Measurements from ENCODE around the gene STYXL2. TPM values are rescaled to one million over a fixed set of nuclear protein-coding genes. Genes with fewer than 3 reads are reported as not detected.

The STYXL2 gene
- total and polyA plus RNA-seq, 2 experiments from 2014 or later, result 0.17 to 0.40 TPM

- no peaks in the 10 kb centered on the region for H3K36me3 ChIP-seq (ENCODE audit: insufficient read depth)
- H3K4me1 Mint-ChIP-seq, result peaks cover 12% of the 10 kb centered on the region
- no peaks in the 10 kb centered on the region for H4K20me1 ChIP-seq (replicated peaks; ENCODE audit: insufficient read depth)
- no peak overlapping the region for H2AFZ ChIP-seq
- no peaks in the 10 kb centered on the region for H3K4me1 ChIP-seq (ENCODE audit: insufficient read depth)
- H3K27ac ChIP-seq (ENCODE audit: low read depth), result no peak overlapping the region
- H3K9me2 ChIP-seq (ENCODE audit: insufficient read depth), result peaks cover 3% of the 10 kb centered on the region; the same call in 1 of the 2 replicates
- no peaks in the 10 kb centered on the region; the same call in 2 of the 3 replicates for H3K36me3 Mint-ChIP-seq (ENCODE audit: low read depth)
- no peak overlapping the region for H3K27ac Mint-ChIP-seq
- peaks cover 7% of the 10 kb centered on the region for H3K27me3 Mint-ChIP-seq (ENCODE audit: insufficient read depth, low read depth, poor library complexity)
- no peaks in the 10 kb centered on the region for H3K27me3 ChIP-seq (ENCODE audit: insufficient read depth)
- ATAC-seq (no peak), DNase-seq (ENCODE audit: low spot score) (no peak)
- H3K4me2 ChIP-seq, result no peak overlapping the region
- H3K9me3 Mint-ChIP-seq, result no peaks in the 10 kb centered on the region
- TF ChIP-seq CTCF (conservative IDR thresholded peaks at IDR 0.05; ENCODE audit: low read depth in 2 of 2) (peak; percentile 9 to 23; a peak in 1 of 4 replicates), CREB1 (CRISPR knock-in tag; IDR thresholded peaks at IDR 0.05; ENCODE audit: low read depth) (no peak), ETS1 (IDR thresholded peaks at IDR 0.05) (no peak)
- no peaks in the 10 kb centered on the region for H3F3A ChIP-seq (replicated peaks; ENCODE audit: low read depth)
- no peak overlapping the region for H3K4me3 ChIP-seq
- no peak overlapping the region for H3K4me3 Mint-ChIP-seq
- H3K79me2 ChIP-seq (replicated peaks; ENCODE audit: insufficient read depth), result no peaks in the 10 kb centered on the region
Measured at GRCh38 chr1:167128261-167129227, 34.7 kb downstream of the STYXL2 start.

- no peak overlapping the region for H3K27ac ChIP-seq (ENCODE audit: low read depth)
- no peaks in the 10 kb centered on the region for H3K36me3 ChIP-seq (ENCODE audit: insufficient read depth)
- H3K36me3 Mint-ChIP-seq (ENCODE audit: low read depth), result peaks cover 3% of the 10 kb centered on the region; the same call in 2 of the 3 replicates
- no peak overlapping the region for H3K4me3 Mint-ChIP-seq
- no peak for DNase-seq (ENCODE audit: low spot score)
- no peak overlapping the region for H3K4me3 ChIP-seq
- H3F3A ChIP-seq (replicated peaks; ENCODE audit: low read depth), result no peaks in the 10 kb centered on the region
- H3K9me3 Mint-ChIP-seq, result no peaks in the 10 kb centered on the region; the same call in 2 of the 3 replicates
- peaks cover 6% of the 10 kb centered on the region for H3K27me3 Mint-ChIP-seq (ENCODE audit: insufficient read depth, low read depth, poor library complexity)
- H3K4me1 Mint-ChIP-seq, result peaks cover 14% of the 10 kb centered on the region
- no peak for ATAC-seq
- no peak for TF ChIP-seq STAT1 (IDR thresholded peaks at IDR 0.05; ENCODE audit: unreplicated experiment)
- TF ChIP-seq POLR2AphosphoS5 (IDR thresholded peaks at IDR 0.05; ENCODE audit: low read depth), result no peak
- TF ChIP-seq ZNF462 (CRISPR knock-in tag; IDR thresholded peaks at IDR 0.05), result no peak
- TF ChIP-seq CTCF (conservative IDR thresholded peaks at IDR 0.05; ENCODE audit: low read depth in 2 of 2), result no peak
- TF ChIP-seq ZNF114 (CRISPR knock-in tag; IDR thresholded peaks at IDR 0.05), result no peak
- H2AFZ ChIP-seq, result no peak overlapping the region
- H3K27me3 ChIP-seq (ENCODE audit: insufficient read depth), result no peaks in the 10 kb centered on the region
- H3K9me2 ChIP-seq (ENCODE audit: insufficient read depth), result peaks cover 3% of the 10 kb centered on the region; the same call in 1 of the 2 replicates
- H3K4me1 ChIP-seq (ENCODE audit: insufficient read depth), result peaks cover 13% of the 10 kb centered on the region
- no peak overlapping the region for H3K4me2 ChIP-seq
- H3K79me2 ChIP-seq (replicated peaks; ENCODE audit: insufficient read depth), result no peaks in the 10 kb centered on the region
- no peak overlapping the region for H3K27ac Mint-ChIP-seq
- H4K20me1 ChIP-seq (replicated peaks; ENCODE audit: insufficient read depth), result no peaks in the 10 kb centered on the region
Measured at GRCh38 chr1:167130829-167131510, 37.1 kb downstream of the STYXL2 start.
